Astrocyte (in vitro differentiated cells and primary cell): ENCODE results near the gene HACE1. TPM values are rescaled to one million over a fixed set of nuclear protein-coding genes. Genes with fewer than 3 reads are reported as not detected.
"Not testable (repeated sequence)": the region's sequence is repeated elsewhere in the genome, so short reads cannot be mapped to it uniquely, and the experiment has no call there.

Experiments used
- DNase-seq: peaks from one replicate; pipeline ENCODE4 v3.0.0-alpha.2; 2010; ENCODE audit warnings: low read depth
- FAIRE-seq: peaks from 2 replicates; lab custom pipeline; 2011; peaks lifted over from hg19 to GRCh38; lab: Jason Lieb, UNC
- H2AFZ ChIP-seq: 2 replicates; pipeline ENCODE4 v1.6.0; 2012; ENCODE audit warnings: low read depth, low read length, inconsistent platforms
- H3K27ac ChIP-seq: 2 replicates; pipeline ENCODE4 v1.5.1; 2011; ENCODE audit warnings: low read depth, low read length, inconsistent platforms
- H3K27me3 ChIP-seq: 2 replicates; pipeline ENCODE4 v1.6.0; 2011; ENCODE audit warnings: low read length, inconsistent platforms; ENCODE audit not compliant: insufficient read depth
- H3K36me3 ChIP-seq: 2 replicates; pipeline ENCODE4 v1.5.1; 2011; ENCODE audit warnings: low read length, inconsistent platforms; ENCODE audit not compliant: insufficient read depth
- H3K4me1 ChIP-seq: 2 replicates; pipeline ENCODE4 v1.5.1; 2011; ENCODE audit warnings: low read length, inconsistent platforms; ENCODE audit not compliant: insufficient read depth
- H3K4me2 ChIP-seq: 2 replicates; pipeline ENCODE4 v1.6.0; 2012; ENCODE audit warnings: low read length, inconsistent platforms
- H3K4me3 ChIP-seq: 2 replicates; pipeline ENCODE4 v1.5.1; 2011; ENCODE audit warnings: low read depth, mild to moderate bottlenecking, low read length, inconsistent platforms; ENCODE audit not compliant: insufficient read depth
- H3K79me2 ChIP-seq: 2 replicates; pipeline ENCODE4 v1.6.0; 2012; ENCODE audit warnings: mild to moderate bottlenecking, low read length, inconsistent platforms; ENCODE audit not compliant: insufficient read depth
- H3K9ac ChIP-seq: 2 replicates; pipeline ENCODE4 v1.6.0; 2012; ENCODE audit warnings: mild to moderate bottlenecking, low read length, inconsistent platforms
- H3K9me3 ChIP-seq: 2 replicates; pipeline ENCODE4 v1.5.1; 2012; ENCODE audit warnings: low read depth, mild to moderate bottlenecking, low read length, inconsistent platforms; ENCODE audit not compliant: insufficient read depth
- H4K20me1 ChIP-seq: 2 replicates; pipeline ENCODE4 v1.6.0; 2012; ENCODE audit warnings: low read length, inconsistent platforms; ENCODE audit not compliant: insufficient read depth
- H3K27ac Mint-ChIP-seq: one replicate; pipeline ENCODE4 v1.8.0; 2021; ENCODE audit warnings: mild to moderate bottlenecking, mixed read lengths; ENCODE audit not compliant: unreplicated experiment
- H3K27me3 Mint-ChIP-seq: one replicate; pipeline ENCODE4 v1.8.0; 2021; ENCODE audit warnings: low read depth, mixed read lengths; ENCODE audit not compliant: unreplicated experiment
- H3K36me3 Mint-ChIP-seq: one replicate; pipeline ENCODE4 v1.8.0; 2021; ENCODE audit warnings: low read depth, mixed read lengths; ENCODE audit not compliant: unreplicated experiment
- H3K4me1 Mint-ChIP-seq: one replicate; pipeline ENCODE4 v1.8.0; 2021; ENCODE audit warnings: low read depth, mixed read lengths; ENCODE audit not compliant: unreplicated experiment
- H3K4me3 Mint-ChIP-seq: one replicate; pipeline ENCODE4 v1.8.0; 2021; ENCODE audit warnings: mild to moderate bottlenecking, moderate library complexity, mixed read lengths; ENCODE audit not compliant: unreplicated experiment
- H3K9me3 Mint-ChIP-seq: one replicate; pipeline ENCODE4 v1.8.0; 2021; ENCODE audit warnings: mild to moderate bottlenecking, mixed read lengths; ENCODE audit not compliant: unreplicated experiment
- CTCF ChIP-seq: IDR thresholded peaks from 2 replicates; pipeline ENCODE4 v1.5.1; 2011; ENCODE audit warnings: low read depth, mild to moderate bottlenecking, inconsistent platforms, low read length, moderate library complexity; ENCODE audit not compliant: insufficient read depth
- EZH2 ChIP-seq: IDR thresholded peaks from 2 replicates; pipeline ENCODE4 v1.6.1; 2012; ENCODE audit warnings: mild to moderate bottlenecking, low read length, inconsistent platforms; ENCODE audit not compliant: insufficient read depth
- total RNA-seq: library from RNA; stranded (reverse); gene quantifications from 2 replicates; pipeline ENCODE4 v1.2.1, GENCODE V29; 2021

HACE1 gene
- total RNA-seq, 1 donor from 2014 or later: 13.8 TPM

- H3K4me3 Mint-ChIP-seq: no peak overlapping the region
- no peak overlapping the region for H3K4me3 ChIP-seq
- no peaks in the 10 kb centered on the region for H3K27me3 Mint-ChIP-seq
- TF ChIP-seq EZH2: no peak
- TF ChIP-seq CTCF: no peak
- no peak overlapping the region for H3K9ac ChIP-seq
- H3K9me3 Mint-ChIP-seq: peaks cover 4% of the 10 kb centered on the region
- H3K36me3 ChIP-seq: no peaks in the 10 kb centered on the region
- H2AFZ ChIP-seq: no peak overlapping the region
- no peaks in the 10 kb centered on the region for H3K4me1 Mint-ChIP-seq
- peaks cover 17% of the 10 kb centered on the region for H3K36me3 Mint-ChIP-seq
- H3K4me2 ChIP-seq: no peak overlapping the region
- no peak overlapping the region for H3K27ac Mint-ChIP-seq
- H3K27me3 ChIP-seq: no peaks in the 10 kb centered on the region
- FAIRE-seq: no peak
- H3K27ac ChIP-seq: no peak overlapping the region
- no peaks in the 10 kb centered on the region for H3K79me2 ChIP-seq
- DNase-seq: no peak
- no peaks in the 10 kb centered on the region for H4K20me1 ChIP-seq
- no peaks in the 10 kb centered on the region for H3K4me1 ChIP-seq
- peaks cover 3% of the 10 kb centered on the region for H3K9me3 ChIP-seq
These were observed 50.6 kb downstream of the HACE1 start for GRCh38 chr6:104809116-104809515.

- H3K79me2 ChIP-seq, H3K27me3 Mint-ChIP-seq, H3K4me2 ChIP-seq, FAIRE-seq, H3K9me3 ChIP-seq, H3K4me3 Mint-ChIP-seq, H3K36me3 ChIP-seq, H3K27ac Mint-ChIP-seq, H3K9ac ChIP-seq, H3K4me1 ChIP-seq, H3K4me3 ChIP-seq, H4K20me1 ChIP-seq, DNase-seq, H2AFZ ChIP-seq, H3K4me1 Mint-ChIP-seq, H3K27ac ChIP-seq, H3K27me3 ChIP-seq: not testable (repeated sequence)
- H3K9me3 Mint-ChIP-seq: peaks cover 16% of the 10 kb centered on the region
- H3K36me3 Mint-ChIP-seq: peaks cover 23% of the 10 kb centered on the region
These were observed 54.4 kb downstream of the HACE1 start for GRCh38 chr6:104805335-104805734.

- peaks cover 12% of the 10 kb centered on the region for H3K36me3 Mint-ChIP-seq
- peaks cover 2% of the 10 kb centered on the region for H3K4me1 Mint-ChIP-seq
- Histone ChIP-seq H4K20me1 (no peaks in the 10 kb centered on the region), H3K36me3 (no peaks in the 10 kb centered on the region), H3K4me1 (no peaks in the 10 kb centered on the region), H3K79me2 (no peaks in the 10 kb centered on the region), H3K4me3 (no peak overlapping the region), H2AFZ (no peak overlapping the region), H3K27me3 (no peaks in the 10 kb centered on the region), H3K4me2 (no peak overlapping the region), H3K9ac (no peak overlapping the region), H3K9me3 (no peaks in the 10 kb centered on the region), H3K27ac (no peak overlapping the region)
- no peaks in the 10 kb centered on the region for H3K27me3 Mint-ChIP-seq
- no peak for TF ChIP-seq CTCF
- TF ChIP-seq EZH2: no peak
- FAIRE-seq (no peak), DNase-seq (no peak)
- no peak overlapping the region for H3K4me3 Mint-ChIP-seq
- H3K27ac Mint-ChIP-seq: no peak overlapping the region
- peaks cover 14% of the 10 kb centered on the region for H3K9me3 Mint-ChIP-seq
These were observed 60.5 kb downstream of the HACE1 start for GRCh38 chr6:104799134-104799657.
